ENCODE measurements around the gene RPL15.

RPL15 gene

DNA sequence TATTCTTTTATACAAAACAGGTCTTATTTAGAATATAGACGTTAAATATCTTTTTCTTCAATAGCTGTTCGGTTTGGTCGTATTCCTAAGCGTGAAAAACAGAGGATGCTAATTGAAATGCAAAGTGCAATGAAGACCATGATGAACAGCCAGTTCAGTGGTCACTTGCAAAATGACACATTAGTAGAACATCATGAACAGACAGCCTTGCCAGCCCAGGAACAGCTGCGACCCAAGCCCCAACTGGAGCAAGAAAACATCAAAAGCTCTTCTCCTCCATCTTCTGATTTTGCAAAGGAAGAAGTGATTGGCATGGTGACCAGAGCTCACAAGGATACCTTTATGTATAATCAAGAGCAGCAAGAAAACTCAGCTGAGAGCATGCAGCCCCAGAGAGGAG lies 45.0 kb downstream of the RPL15 start:
- DNase-seq (ENCODE audit: low read depth) = no peak

GRCh38 chr3:23964537-23965235 lies 47.8 kb downstream of the RPL15 start:
- DNase-seq (ENCODE audit: low read depth) = peak; percentile 40

- peak; percentile 89 for DNase-seq (ENCODE audit: low read depth)
Observed at GRCh38 chr3:23966328-23966727, 49.4 kb downstream of the RPL15 start.

DNA sequence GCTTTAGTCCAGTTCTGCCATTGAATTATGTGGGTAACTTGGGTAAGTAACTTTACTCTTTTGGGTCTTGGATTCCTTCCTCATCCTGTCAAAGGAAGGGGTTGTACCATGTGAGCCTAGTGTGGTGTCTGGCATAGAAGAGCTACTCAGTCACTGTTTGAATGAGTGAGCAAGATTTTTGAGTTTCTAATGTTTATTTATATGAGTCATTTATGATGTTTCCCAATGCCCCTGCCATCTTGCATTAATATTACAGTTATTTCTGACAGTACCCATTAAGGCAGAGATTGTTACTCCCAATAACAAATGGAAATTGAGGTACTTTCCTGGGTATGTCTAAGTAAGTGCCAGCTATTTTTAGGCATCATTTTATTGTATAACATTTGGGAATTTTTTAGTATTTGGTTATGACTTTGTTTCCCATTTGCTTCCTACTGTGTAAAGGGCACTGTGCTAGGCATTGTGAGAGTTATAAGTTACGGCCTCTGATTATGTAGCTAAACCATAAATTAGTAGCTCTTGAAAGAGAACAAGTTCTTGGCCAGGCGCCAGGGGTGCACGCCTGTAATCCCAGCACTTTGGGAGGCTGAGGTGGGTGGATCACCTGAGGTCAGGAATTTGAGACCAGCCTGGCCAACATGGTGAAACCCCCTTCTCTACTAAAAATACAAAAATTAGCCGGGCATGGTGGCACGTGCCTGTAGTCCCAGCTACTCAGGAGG lies 51.7 kb downstream of the RPL15 start:
- DNase-seq (ENCODE audit: low read depth) = peak; percentile 81

GRCh38 chr3:23969393-23969792 lies 52.5 kb downstream of the RPL15 start:
- DNase-seq (ENCODE audit: low read depth) = no peak
